A549 (cell line): ENCODE data around the gene GNA12. TPM values are rescaled to one million over a fixed set of nuclear protein-coding genes. Genes with fewer than 3 reads are reported as not detected.

Source experiments
- ATAC-seq, 2 experiments: fragments of 200-7000 bp in 1 of 2; fragments of >200 bp in 1 of 2; cut with Nextera tagmentation in 1 of 2; cut with Tn5 transposase in 1 of 2; 3 replicates each; pipeline versions ENCODE4 v1.8.0 to v1.9.1; 2018 to 2020; ENCODE audit warnings: mild to moderate bottlenecking in 1 of 2, moderate library complexity in 1 of 2
- CTCF ChIA-PET: fragments of 300-600 bp; sonication (Branson Sonifier 250); formaldehyde crosslinking; extraction: SDS; loops from one replicate; lab custom pipeline; 2021; ENCODE audit warnings: antibody characterized with exemption, inconsistent platforms; lab: Yijun Ruan, JAX
- POLR2A ChIA-PET: fragments of 350-600 bp; formaldehyde crosslinking; extraction: SDS; loops from one replicate; lab custom pipeline; 2021; ENCODE audit warnings: antibody characterized with exemption, inconsistent platforms; lab: Yijun Ruan, JAX
- DNase-seq, 2 experiments: peaks; one replicate each; pipeline versions ENCODE4 v3.0.0 to v3.0.0-alpha.2; 2011 to 2016; ENCODE audit warnings: low read depth in 1 of 2, low spot score in 1 of 2
- FAIRE-seq: peaks from 2 replicates; lab custom pipeline; 2011; peaks lifted over from hg19 to GRCh38; lab: Jason Lieb, UNC
- H3K27ac ChIP-seq, 2 experiments: fragments of >200 bp; sonication (Bioruptor Twin); formaldehyde crosslinking; 3 replicates each; pipeline ENCODE4 v1.5.1; 2016 to 2017
- H3K4me1 ChIP-seq: fragments of >200 bp; sonication (Bioruptor Twin); formaldehyde crosslinking; 3 replicates; pipeline ENCODE4 v1.6.1; 2016
- H3K4me2 ChIP-seq: fragments of >200 bp; sonication (Bioruptor Twin); formaldehyde crosslinking; 3 replicates; pipeline ENCODE4 v1.6.1; 2016
- H3K4me3 ChIP-seq: fragments of >200 bp; sonication (Bioruptor Twin); formaldehyde crosslinking; 3 replicates; pipeline ENCODE4 v1.5.1; 2016
- H3K9me3 ChIP-seq: fragments of >200 bp; sonication (Bioruptor Twin); formaldehyde crosslinking; 3 replicates; pipeline ENCODE4 v1.6.1; 2016
- BHLHE40 ChIP-seq: IDR thresholded peaks from 2 replicates; pipeline ENCODE4 v1.6.1; 2012; ENCODE audit warnings: low read depth, low read length, inconsistent platforms
- CBX2 ChIP-seq: fragments of 200-600 bp; sonication (generic); IDR thresholded peaks from 2 replicates; pipeline ENCODE4 v1.6.1; 2016; ENCODE audit warnings: low read depth, mild to moderate bottlenecking, borderline replicate concordance
- CBX8 ChIP-seq: fragments of 200-600 bp; sonication (generic); IDR thresholded peaks from 2 replicates; pipeline ENCODE4 v1.6.1; 2016
- CHD4 ChIP-seq: fragments of 200-600 bp; sonication (generic); IDR thresholded peaks from 2 replicates; pipeline ENCODE4 v1.6.1; 2016; ENCODE audit warnings: antibody characterized with exemption, mild to moderate bottlenecking, borderline replicate concordance
- EHF ChIP-seq: fragments of 250-450 bp; sonication (Bioruptor Pico); IDR thresholded peaks from 2 replicates; pipeline ENCODE4 v1.5.0; 2020; ENCODE audit warnings: mild to moderate bottlenecking
- EP300 ChIP-seq, 2 experiments: fragments of >200 bp; sonication (Bioruptor Twin); formaldehyde crosslinking; IDR thresholded peaks; 2 replicates in 1 of 2; 3 replicates in 1 of 2; pipeline ENCODE4 v1.6.1; 2016 to 2017
- FOSB ChIP-seq: fragments of 250-450 bp; sonication (Bioruptor Pico); IDR thresholded peaks from 2 replicates; pipeline ENCODE4 v1.5.0; 2020; ENCODE audit warnings: mild to moderate bottlenecking, moderate library complexity
- FOXS1 ChIP-seq: fragments of 250-450 bp; sonication (Bioruptor Pico); IDR thresholded peaks from 2 replicates; pipeline ENCODE4 v1.5.0; 2020; ENCODE audit warnings: mild to moderate bottlenecking, moderate library complexity
- HDAC2 ChIP-seq: fragments of 200-600 bp; sonication (generic); IDR thresholded peaks from 2 replicates; pipeline ENCODE4 v1.6.1; 2016
- HOXA7 ChIP-seq: fragments of 250-450 bp; sonication (Bioruptor Pico); IDR thresholded peaks from 2 replicates; pipeline ENCODE4 v1.5.0; 2020; ENCODE audit warnings: mild to moderate bottlenecking, moderate library complexity
- JUN ChIP-seq, 2 experiments: fragments of >200 bp; sonication (Bioruptor Twin); formaldehyde crosslinking; IDR thresholded peaks; 2 replicates in 1 of 2; 3 replicates in 1 of 2; pipeline ENCODE4 v1.6.1; 2016 to 2017
- KDM1A ChIP-seq: fragments of 200-600 bp; sonication (generic); IDR thresholded peaks from 2 replicates; pipeline ENCODE4 v1.6.1; 2016; ENCODE audit warnings: low read depth, mild to moderate bottlenecking
- MAZ ChIP-seq: fragments of 150-350 bp; IDR thresholded peaks from 2 replicates; pipeline ENCODE4 v1.6.1; 2014; ENCODE audit warnings: antibody characterized with exemption, low read depth, low read length, borderline replicate concordance
- NR3C1 ChIP-seq: fragments of >200 bp; sonication (Bioruptor Twin); formaldehyde crosslinking; IDR thresholded peaks from 3 replicates; pipeline ENCODE4 v1.6.1; 2017
- PHF8 ChIP-seq: fragments of 200-600 bp; sonication (generic); IDR thresholded peaks from 2 replicates; pipeline ENCODE4 v1.6.1; 2016; ENCODE audit warnings: low read depth, mild to moderate bottlenecking, antibody characterized with exemption, moderate library complexity, borderline replicate concordance
- POLR2AphosphoS2 ChIP-seq: conservative IDR thresholded peaks from 2 replicates; pipeline ENCODE4 v1.6.1; 2012; ENCODE audit warnings: low read length, improper control_type of control experiment, inconsistent platforms
- RNF2 ChIP-seq: fragments of 200-600 bp; sonication (generic); IDR thresholded peaks from 2 replicates; pipeline ENCODE4 v1.6.1; 2016; ENCODE audit warnings: low read depth, mild to moderate bottlenecking, antibody characterized with exemption, moderate library complexity, borderline replicate concordance
- SMC3 ChIP-seq: fragments of >200 bp; sonication (Bioruptor Twin); formaldehyde crosslinking; IDR thresholded peaks from 3 replicates; pipeline ENCODE4 v1.6.1; 2018; ENCODE audit warnings: inconsistent platforms
- TP53 ChIP-seq: fragments of 250-450 bp; sonication (Bioruptor Pico); IDR thresholded peaks from 2 replicates; pipeline ENCODE4 v1.5.0; 2021; ENCODE audit warnings: mild to moderate bottlenecking, moderate library complexity
- ZC3H11A ChIP-seq: fragments of 450-650 bp; IDR thresholded peaks from 2 replicates; pipeline ENCODE4 v1.6.1; 2014; ENCODE audit warnings: antibody characterized with exemption, mild to moderate bottlenecking
- ZFP36 ChIP-seq: fragments of 450-650 bp; IDR thresholded peaks from 2 replicates; pipeline ENCODE4 v1.6.1; 2014; ENCODE audit warnings: borderline replicate concordance; ENCODE audit not compliant: partially characterized antibody
- ZNF302 ChIP-seq: fragments of 250-450 bp; sonication (Bioruptor Pico); IDR thresholded peaks from 2 replicates; pipeline ENCODE4 v1.9.0; 2021; ENCODE audit warnings: inconsistent platforms, mild to moderate bottlenecking, moderate library complexity
- ZSCAN20 ChIP-seq: fragments of 250-450 bp; sonication (Bioruptor Pico); IDR thresholded peaks from 2 replicates; pipeline ENCODE4 v1.8.0; 2022; ENCODE audit warnings: mild to moderate bottlenecking, moderate library complexity
- WGBS: methylation state at CpG from one replicate; pipeline ENCODE4 v1.1.6; 2017; ENCODE audit errors: missing lambda C conversion rate; 5-methylcytosine and 5-hydroxymethylcytosine counted together
- polyA plus RNA-seq, 4 experiments: library from polyadenylated mRNA; depleted of rRNA in 3 of 4; stranded (reverse); fragments of >200 nt; fragmentation: RNase III in 1 of 4; extraction: RNeasy Plus Mini Kit Qiagen cat#74134 plus additional on column Dnase treatment in 1 of 4; gene quantifications; 2 replicates in 3 of 4; 3 replicates in 1 of 4; pipeline ENCODE4 v1.2.3, GENCODE V29; 2011 to 2017
- TF ChIP-seq, protein P1 (sequence below): fragments of >200 bp; sonication (Bioruptor Twin); formaldehyde crosslinking; IDR thresholded peaks from 3 replicates; pipeline ENCODE4 v1.6.1; 2016
- TF ChIP-seq, protein P2 (sequence below): IDR thresholded peaks from 2 replicates; pipeline ENCODE4 v1.6.1; 2012; ENCODE audit warnings: low read depth, borderline replicate concordance
- TF ChIP-seq, protein P3 (sequence below): fragments of 250-450 bp; sonication (Bioruptor Pico); IDR thresholded peaks from 2 replicates; pipeline ENCODE4 v1.5.0; 2020; ENCODE audit warnings: low read depth, mild to moderate bottlenecking, moderate library complexity

Gene GNA12
- polyA plus RNA-seq, 2 of the 4 experiments (the other 2 are of a cell fraction) = 33.0 to 43.7 TPM

DNA sequence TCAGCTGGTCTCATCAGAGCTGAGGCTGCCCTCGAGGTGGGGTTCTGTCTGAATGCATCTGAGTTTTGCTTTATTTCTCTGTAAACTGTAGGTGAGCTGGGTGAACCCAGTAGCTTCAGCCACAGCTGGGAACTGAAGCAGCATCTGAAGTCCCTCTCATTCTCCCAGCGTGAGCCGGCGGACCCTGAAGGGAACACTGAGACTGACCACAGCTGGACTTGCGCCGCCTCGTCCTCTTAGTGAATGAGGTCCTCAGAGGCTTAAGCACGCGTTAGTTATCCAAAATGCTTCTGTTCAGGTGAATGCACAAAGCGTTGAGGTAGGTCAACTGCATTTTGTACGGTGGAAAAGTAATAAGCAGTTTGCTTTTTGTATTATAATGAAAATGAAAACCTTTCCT, 79.5 kb downstream of the GNA12 start:
- FAIRE-seq = no peak
- TF ChIP-seq FOXS1 = no peak
- no peak for TF ChIP-seq CBX2
- no peak for TF ChIP-seq EP300 (IDR thresholded peaks at IDR 0.05)
- no peak for TF ChIP-seq TP53
- no peak for TF ChIP-seq ZC3H11A
- no peak overlapping the region for H3K4me3 ChIP-seq
- DNase-seq = no peak
- peaks cover 18% of the 10 kb centered on the region for H3K4me1 ChIP-seq
- 96% methylated on average over 11 of the region's 11 CpGs for WGBS
- POLR2A ChIA-PET = no interaction called here
- CTCF ChIA-PET = interaction anchor here (3.7 kb wide), 1 partner anchor 100 kb away, joined by 12 read pairs; no protein-coding TSS in a partner anchor
- no peak for ATAC-seq
- no peak overlapping the region for H3K4me2 ChIP-seq
- H3K9me3 ChIP-seq = no peaks in the 10 kb centered on the region
- 0 out of 6 replicates have a peak overlapping the region, but pooled peaks of 1 of the 2 experiments have one; percentile 19 for H3K27ac ChIP-seq

DNA sequence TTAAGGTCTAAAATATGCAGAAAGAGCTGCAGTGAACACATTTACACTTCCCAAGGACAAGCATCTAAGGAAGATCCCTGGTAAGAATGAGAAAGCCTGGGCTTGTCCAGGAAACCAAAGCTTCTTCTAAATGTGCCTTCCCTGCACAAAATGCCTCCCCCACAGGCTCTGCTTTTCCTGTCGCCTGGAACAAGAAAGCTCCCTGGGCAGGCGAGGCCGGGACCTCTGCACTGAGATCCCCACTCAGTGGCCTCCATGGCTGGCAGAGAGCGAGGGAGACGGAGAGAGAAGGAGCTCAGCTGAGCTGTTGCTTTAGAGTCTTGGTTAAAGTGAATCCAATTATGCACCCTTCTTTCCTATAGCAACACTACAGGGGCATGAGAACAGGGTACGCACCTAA, 80.5 kb downstream of the GNA12 start:
- WGBS = 87% methylated on average over 6 of the region's 6 CpGs
- no peak for DNase-seq
- Histone ChIP-seq H3K4me3 (no peak overlapping the region), H3K4me2 (no peak overlapping the region), H3K4me1 (peaks cover 28% of the 10 kb centered on the region), H3K9me3 (no peaks in the 10 kb centered on the region), H3K27ac (peak overlapping the region in 1 of 2 experiments; percentile 45; a peak in 3 of 6 replicates)
- FAIRE-seq = no peak
- TF ChIP-seq TP53 (no peak), MAZ (no peak), CHD4 (no peak), KDM1A (no peak), FOSB (CRISPR knock-in tag) (no peak), FOXS1 (no peak), ZFP36 (no peak), ZC3H11A (no peak), JUN (IDR thresholded peaks at IDR 0.05) (no peak), SMC3 (no peak), PHF8 (no peak), CBX2 (no peak), BHLHE40 (no peak), HDAC2 (no peak), HOXA7 (CRISPR knock-in tag) (no peak), CBX8 (no peak), RNF2 (no peak), ZNF302 (CRISPR knock-in tag) (no peak)
- TF ChIP-seq, protein P1, sequence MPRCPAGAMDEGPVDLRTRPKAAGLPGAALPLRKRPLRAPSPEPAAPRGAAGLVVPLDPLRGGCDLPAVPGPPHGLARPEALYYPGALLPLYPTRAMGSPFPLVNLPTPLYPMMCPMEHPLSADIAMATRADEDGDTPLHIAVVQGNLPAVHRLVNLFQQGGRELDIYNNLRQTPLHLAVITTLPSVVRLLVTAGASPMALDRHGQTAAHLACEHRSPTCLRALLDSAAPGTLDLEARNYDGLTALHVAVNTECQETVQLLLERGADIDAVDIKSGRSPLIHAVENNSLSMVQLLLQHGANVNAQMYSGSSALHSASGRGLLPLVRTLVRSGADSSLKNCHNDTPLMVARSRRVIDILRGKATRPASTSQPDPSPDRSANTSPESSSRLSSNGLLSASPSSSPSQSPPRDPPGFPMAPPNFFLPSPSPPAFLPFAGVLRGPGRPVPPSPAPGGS = no peak
- TF ChIP-seq, protein P2, sequence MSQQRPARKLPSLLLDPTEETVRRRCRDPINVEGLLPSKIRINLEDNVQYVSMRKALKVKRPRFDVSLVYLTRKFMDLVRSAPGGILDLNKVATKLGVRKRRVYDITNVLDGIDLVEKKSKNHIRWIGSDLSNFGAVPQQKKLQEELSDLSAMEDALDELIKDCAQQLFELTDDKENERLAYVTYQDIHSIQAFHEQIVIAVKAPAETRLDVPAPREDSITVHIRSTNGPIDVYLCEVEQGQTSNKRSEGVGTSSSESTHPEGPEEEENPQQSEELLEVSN = no peak
- ChIA-PET CTCF (interaction anchor here (0.8 to 3.7 kb wide), 3 partner anchors 10 to 101 kb away, joined by 3 to 12 read pairs (median 3); no protein-coding TSS in a partner anchor), POLR2A (interaction anchor here (0.6 kb wide), 1 partner anchor 99 kb away, joined by 6 read pairs; no protein-coding TSS in a partner anchor)
- ATAC-seq = no peak

DNA sequence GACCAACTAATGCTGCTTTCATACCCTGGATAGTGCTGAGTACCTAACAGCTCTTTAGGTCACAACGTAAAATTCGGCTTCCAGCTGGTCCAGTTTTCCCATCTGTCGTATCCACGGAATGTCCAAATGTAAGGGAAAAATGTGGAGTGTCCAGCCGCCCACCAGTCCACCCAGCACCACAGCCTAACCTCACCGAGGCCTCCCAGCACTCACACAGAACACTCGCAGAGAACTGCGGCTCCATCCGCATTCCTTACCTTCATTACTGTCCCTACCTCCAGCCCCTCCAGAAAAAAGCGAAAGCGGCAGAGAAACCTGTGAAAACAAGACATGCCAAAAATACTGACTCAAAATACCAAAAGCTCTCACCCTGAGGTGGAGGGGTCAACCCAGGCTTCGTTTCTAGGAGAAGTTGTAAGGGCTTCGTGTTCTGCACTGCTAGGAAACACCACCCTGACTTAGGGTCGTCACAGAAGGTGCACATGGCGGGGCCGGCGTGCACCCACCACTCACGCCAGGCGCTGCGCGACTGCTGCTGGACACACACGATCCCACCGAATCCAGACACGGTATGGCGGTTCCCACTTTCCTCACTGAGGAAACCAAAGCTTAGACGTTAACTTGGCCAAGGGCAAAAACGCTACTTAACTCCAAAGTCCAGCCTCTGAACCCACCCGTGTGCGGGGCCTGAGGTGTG, 82.2 kb downstream of the GNA12 start:
- POLR2A ChIA-PET = no interaction called here
- H3K27ac ChIP-seq = peak overlapping the region in 1 of 2 experiments; percentile 27; a peak in 2 of 6 replicates
- H3K4me3 ChIP-seq = no peak overlapping the region
- peaks cover 40% of the 10 kb centered on the region for H3K4me1 ChIP-seq
- TF ChIP-seq MAZ = no peak
- no peak for TF ChIP-seq ZSCAN20 (CRISPR knock-in tag)
- TF ChIP-seq, protein P3, sequence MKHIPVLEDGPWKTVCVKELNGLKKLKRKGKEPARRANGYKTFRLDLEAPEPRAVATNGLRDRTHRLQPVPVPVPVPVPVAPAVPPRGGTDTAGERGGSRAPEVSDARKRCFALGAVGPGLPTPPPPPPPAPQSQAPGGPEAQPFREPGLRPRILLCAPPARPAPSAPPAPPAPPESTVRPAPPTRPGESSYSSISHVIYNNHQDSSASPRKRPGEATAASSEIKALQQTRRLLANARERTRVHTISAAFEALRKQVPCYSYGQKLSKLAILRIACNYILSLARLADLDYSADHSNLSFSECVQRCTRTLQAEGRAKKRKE (CRISPR knock-in tag) = no peak
- TF ChIP-seq SMC3 = no peak
- no peak for TF ChIP-seq FOXS1
- TF ChIP-seq HDAC2 = no peak
- TF ChIP-seq POLR2AphosphoS2 = no peak
- no peak for TF ChIP-seq EHF (CRISPR knock-in tag)
- TF ChIP-seq NR3C1 = no peak
- TF ChIP-seq ZC3H11A = no peak
- TF ChIP-seq HOXA7 (CRISPR knock-in tag) = no peak
- TF ChIP-seq, protein P1 = no peak
- CTCF ChIA-PET = interaction anchor here (0.6 to 3.8 kb wide), 7 partner anchors 26 to 1255 kb away, joined by 3 to 15 read pairs (median 4); no protein-coding TSS in a partner anchor
- no peak for ATAC-seq
- DNase-seq = no peak
- H3K9me3 ChIP-seq = no peaks in the 10 kb centered on the region
- 93% methylated on average over 29 of the region's 29 CpGs for WGBS
- FAIRE-seq = no peak
- no peak overlapping the region for H3K4me2 ChIP-seq
